Breast epithelium (tissue), 4 donors: ENCODE results near the gene EOLA1. TPM values are rescaled to one million over a fixed set of nuclear protein-coding genes. Genes with fewer than 3 reads are reported as not detected.

ENCODE experiments used
- DNase-seq, 2 donors: peaks; one replicate each; pipeline ENCODE4 v3.0.0-alpha.2; 2019; ENCODE audit warnings: low spot score in 2 of 2
- H3K27ac ChIP-seq, 2 donors: fragments of 200-600 bp; sonication (generic) in 1 of 2; one replicate each; pipeline ENCODE4 v1.5.1; 2016 to 2019; ENCODE audit warnings: mild to moderate bottlenecking in 1 of 2
- H3K27me3 ChIP-seq, 2 donors: fragments of 200-600 bp; sonication (generic) in 1 of 2; one replicate each; pipeline versions ENCODE4 v1.5.1 to v1.6.0; 2017 to 2019; ENCODE audit warnings: control low read depth in 1 of 2, mild to moderate bottlenecking in 1 of 2
- H3K36me3 ChIP-seq: fragments of 200-600 bp; one replicate; pipeline ENCODE4 v1.5.1; 2019
- H3K4me1 ChIP-seq, 2 donors: fragments of 200-600 bp; sonication (generic); one replicate each; pipeline ENCODE4 v1.5.1; 2016 to 2019; ENCODE audit warnings: control low read depth in 1 of 2
- H3K4me3 ChIP-seq, 3 donors: fragments of 200-600 bp; sonication (generic); 1 replicate in 2 of 3; 2 replicates in 1 of 3; pipeline ENCODE4 v1.5.1; 2016 to 2019; ENCODE audit warnings: mild to moderate bottlenecking in 3 of 3, moderate library complexity in 2 of 3
- H3K9me3 ChIP-seq, 2 donors: fragments of 200-600 bp; sonication (generic) in 1 of 2; one replicate each; pipeline ENCODE4 v1.5.1; 2016 to 2019; ENCODE audit warnings: control low read depth in 1 of 2
- CTCF ChIP-seq, 3 donors: fragments of 450-650 bp; IDR thresholded peaks; one replicate each; pipeline ENCODE4 v1.5.1; 2016 to 2017; ENCODE audit warnings: antibody characterized with exemption in 3 of 3, mild to moderate bottlenecking in 3 of 3, moderate library complexity in 3 of 3
- POLR2A ChIP-seq: fragments of 450-650 bp; IDR thresholded peaks from one replicate; pipeline ENCODE4 v1.6.1; 2016; ENCODE audit warnings: antibody characterized with exemption, mild to moderate bottlenecking, moderate library complexity
- POLR2AphosphoS5 ChIP-seq, 3 donors: sonication (generic); formaldehyde crosslinking; IDR thresholded peaks; one replicate each; pipeline ENCODE4 v1.6.1; 2017; ENCODE audit warnings: antibody characterized with exemption in 3 of 3
- intact Hi-C: fragments of 100-400 bp; cut with DNase I; formaldehyde crosslinking; loops from one replicate; pipeline ENCODE4 v1.15.1; 2023; ENCODE audit warnings: low total_unique reads
- total RNA-seq, 3 donors: library from RNA; depleted of rRNA; stranded (reverse); fragments of >200 nt; gene quantifications; one replicate each; pipeline ENCODE4 v1.1.0, GENCODE V29; 2016

Gene EOLA1
- total RNA-seq, 3 donors from 2014 or later: 12.3 to 20.1 (median 17.7) TPM

- no peaks in the 10 kb centered on the region for H3K36me3 ChIP-seq
- H3K4me1 ChIP-seq: no peaks in the 10 kb centered on the region
- no peak for DNase-seq
- no peak overlapping the region for H3K4me3 ChIP-seq
- TF ChIP-seq POLR2AphosphoS5 (IDR thresholded peaks at IDR 0.05) (no peak), POLR2A (no peak), CTCF (IDR thresholded peaks at IDR 0.05) (no peak)
- H3K27ac ChIP-seq: no peak overlapping the region
- intact Hi-C loops: no loop called here
- H3K27me3 ChIP-seq: peaks cover 0 to 34% of the 10 kb centered on the region in 2 donors
- no peaks in the 10 kb centered on the region for H3K9me3 ChIP-seq
These were observed 30.4 kb upstream of the EOLA1 start for GRCh38 chrX:149510386-149510785.

DNA sequence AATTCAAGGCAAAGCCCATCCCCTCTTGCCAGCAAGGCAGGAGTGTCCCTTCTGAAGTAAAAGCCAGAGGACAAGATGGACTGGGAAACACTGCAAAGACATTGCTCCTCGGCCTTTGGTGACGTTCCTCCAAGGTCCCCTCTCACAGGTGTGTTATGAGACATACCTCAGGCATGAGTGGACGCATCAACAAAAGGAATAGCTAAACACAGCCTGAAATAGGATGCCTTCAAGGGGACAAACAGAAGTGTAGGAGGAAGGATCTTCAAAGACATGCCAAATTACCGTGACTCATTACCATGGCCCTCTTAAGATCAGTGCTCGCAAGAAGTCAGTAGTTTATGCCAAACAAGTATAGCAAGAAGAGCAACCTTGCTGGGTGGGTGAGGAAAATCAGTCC is 29.7 kb upstream of the EOLA1 start:
- no peak overlapping the region for H3K27ac ChIP-seq
- peaks cover 0 to 38% of the 10 kb centered on the region in 2 donors for H3K27me3 ChIP-seq
- H3K9me3 ChIP-seq: no peaks in the 10 kb centered on the region
- TF ChIP-seq CTCF (IDR thresholded peaks at IDR 0.05): no peak
- no peak for TF ChIP-seq POLR2A
- no peak for TF ChIP-seq POLR2AphosphoS5 (IDR thresholded peaks at IDR 0.05)
- no peak for DNase-seq
- no peak overlapping the region for H3K4me3 ChIP-seq
- intact Hi-C loops: no loop called here
- no peaks in the 10 kb centered on the region for H3K4me1 ChIP-seq
- no peaks in the 10 kb centered on the region for H3K36me3 ChIP-seq

DNA sequence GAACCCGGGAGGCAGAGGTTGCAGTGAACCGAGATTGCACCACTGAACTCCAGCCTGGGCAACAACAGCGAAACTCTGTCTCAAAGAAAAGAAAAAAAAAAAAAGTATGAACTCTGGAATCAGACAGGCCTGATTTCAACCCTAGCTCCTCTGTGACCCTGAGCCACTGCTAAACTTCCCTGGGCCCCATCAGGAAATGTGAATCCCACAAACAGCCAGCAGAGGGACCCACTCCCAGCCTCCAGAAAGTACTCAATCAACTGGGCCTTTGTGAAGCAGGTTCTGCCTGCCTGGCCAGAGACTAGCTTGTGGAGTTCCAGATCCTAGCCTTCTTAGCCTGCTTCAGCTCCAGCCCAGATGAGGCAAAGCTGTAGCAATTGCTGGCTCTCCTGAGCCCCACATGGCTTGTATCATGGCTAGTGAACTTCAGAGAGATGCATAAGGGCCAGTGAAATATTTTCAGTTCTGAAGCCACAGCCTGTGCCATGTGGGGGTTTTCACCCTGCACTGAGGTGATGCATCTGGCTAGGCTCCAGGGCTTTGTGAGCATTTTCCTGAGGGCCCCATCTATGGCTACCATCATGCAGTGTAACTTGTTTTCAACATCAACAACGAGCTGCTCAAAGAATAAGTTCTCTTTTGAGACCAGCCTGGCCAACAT is 28.5 kb upstream of the EOLA1 start:
- H3K27me3 ChIP-seq: peaks cover 0 to 44% of the 10 kb centered on the region in 2 donors
- no peak overlapping the region for H3K27ac ChIP-seq
- no peaks in the 10 kb centered on the region for H3K36me3 ChIP-seq
- TF ChIP-seq CTCF (IDR thresholded peaks at IDR 0.05): peak in 2 of 3 donors; percentile 34 to 37
- TF ChIP-seq POLR2A: no peak
- no peaks in the 10 kb centered on the region for H3K4me1 ChIP-seq
- H3K9me3 ChIP-seq: no peaks in the 10 kb centered on the region
- H3K4me3 ChIP-seq: no peak overlapping the region
- DNase-seq: peak in 1 of 2 donors; percentile 50
- intact Hi-C loops: no loop called here

- intact Hi-C loops: no loop called here
- Histone ChIP-seq H3K27me3 (peaks cover 0 to 32% of the 10 kb centered on the region in 2 donors), H3K4me1 (no peaks in the 10 kb centered on the region), H3K36me3 (no peaks in the 10 kb centered on the region), H3K9me3 (no peaks in the 10 kb centered on the region), H3K27ac (no peak overlapping the region), H3K4me3 (no peak overlapping the region)
- no peak for DNase-seq
- TF ChIP-seq POLR2AphosphoS5 (IDR thresholded peaks at IDR 0.05): no peak
- TF ChIP-seq CTCF (IDR thresholded peaks at IDR 0.05): no peak
- TF ChIP-seq POLR2A: no peak
These were observed 26.9 kb upstream of the EOLA1 start for GRCh38 chrX:149513825-149514428.

GRCh38 chrX:149515954-149516602 is 24.7 kb upstream of the EOLA1 start:
- TF ChIP-seq POLR2A (no peak), CTCF (IDR thresholded peaks at IDR 0.05) (no peak), POLR2AphosphoS5 (IDR thresholded peaks at IDR 0.05) (no peak)
- intact Hi-C loops: no loop called here
- DNase-seq: no peak
- H3K4me3 ChIP-seq: no peak overlapping the region
- H3K36me3 ChIP-seq: no peaks in the 10 kb centered on the region
- no peak overlapping the region for H3K27ac ChIP-seq
- peaks cover 0 to 13% of the 10 kb centered on the region in 2 donors for H3K27me3 ChIP-seq
- no peaks in the 10 kb centered on the region for H3K9me3 ChIP-seq
- H3K4me1 ChIP-seq: no peaks in the 10 kb centered on the region
